IPS-20b (cell line): ENCODE measurements around the gene RPP25L.

ENCODE experiments used
- H3K27ac ChIP-seq: one replicate; pipeline ENCODE4 v1.5.1; 2013; ENCODE audit warnings: low read length
- H3K27me3 ChIP-seq: 2 replicates; pipeline ENCODE4 v1.6.1; 2013; ENCODE audit warnings: mild to moderate bottlenecking, low read length, inconsistent platforms; ENCODE audit not compliant: insufficient read depth
- H3K36me3 ChIP-seq: 2 replicates; pipeline ENCODE4 v1.6.1; 2013; ENCODE audit warnings: low read depth, mild to moderate bottlenecking, inconsistent platforms, low read length, moderate library complexity; ENCODE audit not compliant: insufficient read depth
- H3K4me1 ChIP-seq: 2 replicates; pipeline ENCODE4 v1.6.1; 2013; ENCODE audit warnings: mild to moderate bottlenecking, control low read depth, inconsistent platforms, low read length, moderate library complexity; ENCODE audit not compliant: insufficient read depth
- H3K4me3 ChIP-seq: 2 replicates; pipeline ENCODE4 v1.5.1; 2013; ENCODE audit warnings: mild to moderate bottlenecking, low read length, inconsistent platforms
- H3K9ac ChIP-seq: 2 replicates; pipeline ENCODE4 v1.6.1; 2013; ENCODE audit warnings: low read depth, mild to moderate bottlenecking, inconsistent platforms, low read length, moderate library complexity
- H3K9me3 ChIP-seq: 2 replicates; pipeline ENCODE4 v1.6.1; 2013; ENCODE audit warnings: mild to moderate bottlenecking, low read depth, low read length, inconsistent platforms; ENCODE audit not compliant: insufficient read depth

Gene RPP25L

DNA sequence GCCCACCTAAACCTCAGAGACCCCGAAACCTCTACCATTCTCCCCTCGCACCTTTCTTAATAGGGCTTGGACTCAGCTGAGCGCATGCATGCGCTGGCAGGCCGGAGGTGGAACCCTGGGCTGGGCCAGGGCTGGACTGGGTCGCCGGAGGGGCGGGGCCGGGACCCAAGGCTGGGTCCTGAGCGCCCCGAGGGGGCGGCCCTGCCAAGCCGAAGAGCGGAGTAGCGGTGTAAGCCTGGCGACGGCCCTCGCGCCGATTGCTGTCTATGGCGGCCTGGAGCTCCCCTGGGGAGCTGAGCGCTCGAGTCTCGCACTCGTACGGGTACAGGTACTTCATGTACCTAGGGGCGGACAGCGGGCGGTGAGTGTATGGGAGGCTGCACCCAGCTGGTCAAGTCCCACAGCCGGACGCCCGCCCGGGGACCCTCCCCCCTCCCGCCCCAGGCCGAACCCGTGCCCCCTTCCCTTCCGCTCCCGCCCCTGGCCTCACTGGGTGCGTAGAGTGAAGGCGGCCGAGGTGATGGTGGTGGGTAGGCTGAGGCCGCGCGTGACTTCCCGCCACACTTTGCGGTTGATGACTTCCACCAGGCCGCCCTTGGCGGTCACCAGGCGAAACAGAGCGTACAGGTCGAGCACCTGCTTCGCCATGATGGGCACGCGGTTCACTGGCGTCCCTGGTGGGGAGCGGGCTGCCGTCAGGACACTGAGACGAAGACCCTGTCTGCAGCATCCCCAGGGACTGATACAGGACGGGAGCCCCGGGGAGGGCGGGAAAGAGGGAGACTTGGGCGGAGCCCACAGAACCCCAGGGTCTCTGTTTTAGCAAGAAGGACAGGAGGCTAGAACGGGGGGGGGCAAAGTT, 11.7 kb upstream of the RPP25L start:
- peaks cover 8% of the 10 kb centered on the region; the same call in 1 of the 2 replicates for H3K4me1 ChIP-seq
- H3K27ac ChIP-seq: no peak overlapping the region
- H3K9me3 ChIP-seq: no peaks in the 10 kb centered on the region
- no peaks in the 10 kb centered on the region for H3K36me3 ChIP-seq
- H3K4me3 ChIP-seq: no peak overlapping the region
- H3K27me3 ChIP-seq: peaks cover 70% of the 10 kb centered on the region
- no peak overlapping the region for H3K9ac ChIP-seq

DNA sequence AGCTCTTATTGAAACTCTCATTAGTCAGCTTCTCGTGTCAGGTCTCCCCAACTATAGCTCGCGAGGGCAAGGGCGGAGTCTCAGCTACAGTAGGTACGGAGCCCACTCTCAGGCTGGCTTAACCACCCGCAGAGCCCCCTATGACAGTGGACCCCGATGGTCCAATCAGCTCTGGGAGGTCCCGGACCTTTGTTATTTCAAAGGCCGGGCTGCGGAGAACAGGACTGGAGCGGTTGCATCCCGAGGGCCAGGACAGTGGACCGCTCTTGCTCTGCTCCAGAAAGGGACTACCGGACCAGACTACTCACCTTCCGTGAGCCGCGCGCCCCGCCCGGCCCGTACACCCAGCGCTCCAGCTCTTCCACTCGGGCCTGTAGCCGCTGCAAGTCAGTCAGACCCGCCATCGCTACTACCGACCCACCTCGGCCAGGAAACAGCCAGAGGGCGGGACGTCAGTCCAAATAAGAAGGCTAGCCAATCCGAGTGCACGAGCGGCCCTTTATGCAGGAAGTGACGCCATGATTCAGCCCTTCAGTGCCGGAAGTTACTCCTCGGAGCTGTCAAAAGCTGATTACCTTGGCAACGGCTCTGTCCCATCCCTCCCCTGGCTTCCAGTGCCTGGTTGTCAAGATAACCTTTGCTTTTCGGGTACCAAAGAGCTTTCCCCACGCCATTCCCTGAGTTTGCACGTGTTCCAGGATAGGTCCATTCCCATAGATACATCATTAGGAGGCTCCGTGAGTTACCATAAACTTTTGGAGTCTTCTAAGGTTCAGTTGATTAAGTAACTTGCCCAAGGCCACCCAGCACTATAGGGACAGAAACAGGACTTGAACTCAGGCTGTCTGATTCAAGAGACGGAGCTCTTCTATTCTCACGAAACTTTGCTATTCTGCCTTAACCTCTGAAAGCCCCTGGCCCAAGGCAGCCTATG, 8.4 kb upstream of the RPP25L start, which contains the start of gene DCTN3:
DCTN3 (minus strand) TSS at position 435 of the 934 bp plus-strand sequence; CDS start at position 404, 31 bp downstream.
- peak within 1 kb of the TSS; percentile 39; the same call in 1 of the 2 replicates for H3K9ac ChIP-seq
- peaks cover 5% of the 10 kb centered on the region; the same call in 1 of the 2 replicates for H3K4me1 ChIP-seq
- H3K4me3 ChIP-seq: peak within 1 kb of the TSS; percentile 75
- H3K9me3 ChIP-seq: no peaks in the 10 kb centered on the region
- 0 out of 2 replicates have a peak, but pooled peaks cover 3% of the 10 kb centered on the region for H3K36me3 ChIP-seq
- no peak within 1 kb of the TSS for H3K27ac ChIP-seq
- peaks cover 37% of the 10 kb centered on the region for H3K27me3 ChIP-seq

DNA sequence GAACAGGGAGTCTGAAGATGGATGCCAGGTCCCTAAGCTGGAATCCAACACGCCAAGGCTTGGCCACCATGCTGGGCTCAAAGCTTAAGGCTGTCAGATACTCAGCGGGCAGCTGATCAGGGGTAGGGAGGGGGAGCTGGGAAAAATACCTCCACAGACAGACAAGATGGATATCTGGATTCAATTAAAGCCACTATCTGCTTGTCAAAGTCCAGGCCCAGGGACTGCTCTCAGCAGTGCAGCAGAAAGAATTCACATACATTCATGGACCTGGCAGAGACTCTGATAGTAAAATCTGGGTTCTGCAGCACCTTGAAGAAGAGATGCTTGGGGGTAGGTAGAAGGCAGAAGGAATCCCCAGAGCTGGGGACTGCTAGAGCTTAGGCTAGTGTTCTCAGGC, 3.2 kb upstream of the RPP25L start:
- Histone ChIP-seq H3K36me3 (0 out of 2 replicates have a peak, but pooled peaks cover 3% of the 10 kb centered on the region), H3K9me3 (no peaks in the 10 kb centered on the region), H3K27ac (no peak overlapping the region), H3K4me3 (no peak overlapping the region), H3K9ac (no peak overlapping the region), H3K27me3 (peaks cover 4% of the 10 kb centered on the region; the same call in 1 of the 2 replicates), H3K4me1 (peaks cover 9% of the 10 kb centered on the region; the same call in 1 of the 2 replicates)

DNA sequence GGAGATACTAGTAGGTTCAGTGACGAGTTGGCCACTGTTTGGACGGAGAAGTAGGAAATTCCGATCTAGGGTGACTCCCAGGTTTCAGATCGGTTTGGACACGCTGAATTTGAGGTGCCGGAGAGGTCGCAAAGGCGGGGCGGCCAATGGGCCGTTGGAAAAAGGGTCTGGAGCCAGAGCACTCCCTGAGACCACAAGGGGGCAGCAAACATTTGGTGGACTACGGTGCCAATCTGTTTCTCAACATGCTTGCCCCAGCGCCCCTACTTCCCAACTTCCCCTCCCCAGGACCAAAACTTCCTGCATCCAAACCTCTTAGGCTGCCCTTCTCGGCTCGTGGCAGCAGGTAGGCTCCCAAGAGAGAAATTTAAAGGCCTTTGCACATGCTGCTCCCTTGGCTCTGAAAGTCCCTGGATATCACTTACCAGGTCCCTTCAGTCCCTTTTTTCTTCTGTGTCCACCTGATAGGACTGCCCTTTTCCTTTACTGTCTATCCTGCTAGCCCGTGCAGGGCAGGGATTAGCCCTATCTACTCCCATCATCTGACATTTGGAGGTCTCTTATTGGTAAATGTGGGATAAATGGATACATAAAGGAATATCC, 992 bp upstream of the RPP25L start:
- H3K4me1 ChIP-seq: peaks cover 6% of the 10 kb centered on the region; the same call in 1 of the 2 replicates
- H3K36me3 ChIP-seq: 0 out of 2 replicates have a peak, but pooled peaks cover 3% of the 10 kb centered on the region
- peak overlapping the region; percentile 99; the same call in 1 of the 2 replicates for H3K9ac ChIP-seq
- H3K27ac ChIP-seq: no peak overlapping the region
- H3K4me3 ChIP-seq: peak overlapping the region; percentile 97
- peaks cover 4% of the 10 kb centered on the region; the same call in 1 of the 2 replicates for H3K27me3 ChIP-seq
- H3K9me3 ChIP-seq: no peaks in the 10 kb centered on the region

DNA sequence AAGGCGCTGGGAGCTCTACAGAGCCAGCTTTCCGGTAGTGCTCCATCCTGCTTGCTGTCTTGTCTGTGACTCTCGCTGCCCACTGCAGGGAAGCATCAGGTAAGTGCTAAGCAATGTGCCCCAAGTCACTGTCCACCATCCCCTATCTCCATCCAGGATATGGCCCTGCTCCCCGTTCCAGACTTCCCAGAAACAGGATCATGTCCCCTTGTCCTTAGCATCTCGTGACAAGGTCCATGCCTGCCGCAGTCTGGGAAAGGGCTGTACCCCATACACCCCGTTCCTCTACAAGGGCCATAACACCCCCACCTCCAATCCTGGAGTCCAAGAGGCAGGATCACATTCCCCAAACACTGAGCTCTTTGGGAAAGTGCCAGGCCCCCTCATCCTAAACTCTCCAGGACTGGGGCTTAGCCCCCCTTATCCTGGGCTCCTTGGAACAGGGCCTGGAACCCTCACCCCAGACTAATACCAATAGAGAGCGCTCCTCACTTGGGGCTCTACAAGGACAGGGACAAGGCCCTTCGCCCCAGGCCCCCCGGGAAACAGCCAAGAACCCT, 566 bp downstream of the RPP25L start:
- H3K27me3 ChIP-seq: peaks cover 4% of the 10 kb centered on the region
- H3K9ac ChIP-seq: peak overlapping the region; percentile 99
- H3K36me3 ChIP-seq: no peaks in the 10 kb centered on the region
- H3K4me3 ChIP-seq: peak overlapping the region; percentile 97
- H3K4me1 ChIP-seq: peaks cover 6% of the 10 kb centered on the region; the same call in 1 of the 2 replicates
- peak overlapping the region; percentile 67 for H3K27ac ChIP-seq
- H3K9me3 ChIP-seq: no peaks in the 10 kb centered on the region

DNA sequence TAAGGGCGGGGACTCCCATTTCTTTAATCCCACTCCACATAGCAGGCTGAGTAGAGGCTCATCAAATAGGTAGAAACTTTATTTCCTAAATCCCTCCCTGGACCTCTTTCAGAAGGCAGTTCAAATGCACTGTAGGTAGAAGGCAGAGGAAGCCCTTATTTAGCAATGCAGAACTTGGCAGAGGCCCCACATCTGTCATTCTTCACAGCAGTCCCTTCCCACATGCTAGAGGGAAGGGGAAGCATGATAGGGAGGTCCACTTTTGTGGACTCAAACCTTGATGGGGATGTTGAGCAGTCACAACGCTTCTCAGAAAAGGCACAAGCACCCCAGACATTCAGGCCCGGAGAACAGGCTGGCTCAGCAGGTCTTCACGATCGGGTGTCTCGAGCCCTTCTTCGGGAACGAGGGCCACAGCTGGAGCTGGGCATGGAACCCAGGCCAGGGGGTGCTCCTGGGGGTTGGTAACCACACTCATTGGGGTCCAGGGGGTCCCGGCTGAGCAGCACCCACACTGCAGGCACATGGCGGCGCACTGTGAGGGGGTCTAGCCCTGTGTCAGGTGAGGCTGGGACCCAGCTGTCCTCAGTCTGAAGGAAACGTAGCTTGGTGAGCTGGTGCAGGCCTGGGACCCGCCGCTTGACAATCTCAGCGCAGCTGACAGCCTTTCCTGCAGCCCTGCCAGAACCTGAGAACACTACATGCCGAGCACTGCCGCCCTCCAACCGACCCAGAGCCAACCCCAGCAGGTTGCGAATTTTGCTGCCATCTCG, 1.3 kb downstream of the RPP25L start:
- Histone ChIP-seq H3K9me3 (no peaks in the 10 kb centered on the region), H3K4me3 (peak overlapping the region; percentile 97), H3K9ac (peak overlapping the region; percentile 99; the same call in 1 of the 2 replicates), H3K36me3 (no peaks in the 10 kb centered on the region), H3K27ac (no peak overlapping the region), H3K4me1 (peaks cover 6% of the 10 kb centered on the region; the same call in 1 of the 2 replicates), H3K27me3 (peaks cover 10% of the 10 kb centered on the region)

DNA sequence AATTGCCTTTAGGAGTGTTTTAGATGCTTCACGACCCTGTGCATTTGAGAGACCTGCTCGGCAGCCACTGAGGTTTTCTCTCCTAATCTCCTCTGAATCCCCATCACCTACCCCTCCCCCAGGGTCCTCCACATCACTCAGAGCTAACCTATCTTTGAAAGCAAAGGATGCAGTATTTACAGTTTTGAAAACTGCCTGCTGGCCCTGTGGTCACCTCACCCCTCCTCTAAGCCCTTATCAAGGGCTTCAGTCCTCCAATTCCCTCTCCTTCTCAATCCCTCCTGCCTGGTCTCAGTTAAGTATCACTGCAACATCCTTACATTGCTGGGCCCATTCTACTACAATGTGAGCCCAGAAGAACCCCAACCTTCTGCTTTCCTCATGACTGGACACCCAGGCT, 4.6 kb downstream of the RPP25L start:
- H3K36me3 ChIP-seq: no peaks in the 10 kb centered on the region
- peaks cover 6% of the 10 kb centered on the region; the same call in 1 of the 2 replicates for H3K4me1 ChIP-seq
- H3K9ac ChIP-seq: no peak overlapping the region
- H3K27ac ChIP-seq: no peak overlapping the region
- H3K27me3 ChIP-seq: peaks cover 17% of the 10 kb centered on the region
- H3K9me3 ChIP-seq: no peaks in the 10 kb centered on the region
- H3K4me3 ChIP-seq: no peak overlapping the region

DNA sequence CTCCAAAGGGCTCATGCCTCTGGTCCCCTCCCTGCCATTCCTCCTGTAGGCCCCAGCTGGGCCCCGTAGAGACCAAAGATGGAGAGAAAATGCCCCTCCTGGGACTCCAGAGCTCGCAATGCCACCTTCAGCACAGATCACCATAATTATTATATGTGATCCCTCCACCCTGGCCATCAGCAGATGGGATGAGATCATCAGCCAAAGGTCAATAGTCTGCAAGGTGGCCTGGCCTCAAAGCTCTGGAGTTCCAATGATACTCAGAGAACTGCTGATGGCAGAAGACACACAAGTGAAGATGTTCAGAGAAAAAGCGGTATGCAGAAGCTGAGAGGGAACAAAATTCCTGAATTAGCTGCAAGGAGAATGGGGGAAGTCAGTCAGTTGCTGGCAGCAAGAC, 5.0 kb downstream of the RPP25L start:
- Histone ChIP-seq H3K27ac (no peak overlapping the region), H3K9ac (no peak overlapping the region), H3K4me3 (no peak overlapping the region), H3K9me3 (no peaks in the 10 kb centered on the region), H3K27me3 (peaks cover 17% of the 10 kb centered on the region), H3K36me3 (no peaks in the 10 kb centered on the region), H3K4me1 (peaks cover 6% of the 10 kb centered on the region; the same call in 1 of the 2 replicates)

DNA sequence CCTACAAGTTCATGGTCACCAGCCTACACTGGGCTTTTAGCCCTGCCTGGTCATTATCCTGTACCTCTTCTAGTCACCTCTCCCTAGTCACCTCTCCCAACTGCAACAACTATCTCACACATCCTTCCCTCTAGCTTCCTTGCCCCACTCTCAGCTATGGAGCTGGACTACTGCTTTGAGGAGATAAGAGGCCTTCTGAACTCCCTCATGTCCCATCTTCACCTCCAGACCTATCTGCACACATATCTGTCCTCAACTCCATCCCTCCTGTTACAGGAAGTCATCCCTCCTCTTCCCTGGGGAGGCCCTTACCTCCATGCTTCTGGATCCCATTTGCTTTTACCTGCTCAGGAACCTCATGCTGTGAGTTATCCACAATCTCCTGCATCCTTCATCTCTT, 5.7 kb downstream of the RPP25L start:
- no peaks in the 10 kb centered on the region for H3K36me3 ChIP-seq
- no peak overlapping the region for H3K9ac ChIP-seq
- peaks cover 3% of the 10 kb centered on the region; the same call in 1 of the 2 replicates for H3K4me1 ChIP-seq
- H3K4me3 ChIP-seq: no peak overlapping the region
- peaks cover 17% of the 10 kb centered on the region for H3K27me3 ChIP-seq
- no peaks in the 10 kb centered on the region for H3K9me3 ChIP-seq
- H3K27ac ChIP-seq: no peak overlapping the region

DNA sequence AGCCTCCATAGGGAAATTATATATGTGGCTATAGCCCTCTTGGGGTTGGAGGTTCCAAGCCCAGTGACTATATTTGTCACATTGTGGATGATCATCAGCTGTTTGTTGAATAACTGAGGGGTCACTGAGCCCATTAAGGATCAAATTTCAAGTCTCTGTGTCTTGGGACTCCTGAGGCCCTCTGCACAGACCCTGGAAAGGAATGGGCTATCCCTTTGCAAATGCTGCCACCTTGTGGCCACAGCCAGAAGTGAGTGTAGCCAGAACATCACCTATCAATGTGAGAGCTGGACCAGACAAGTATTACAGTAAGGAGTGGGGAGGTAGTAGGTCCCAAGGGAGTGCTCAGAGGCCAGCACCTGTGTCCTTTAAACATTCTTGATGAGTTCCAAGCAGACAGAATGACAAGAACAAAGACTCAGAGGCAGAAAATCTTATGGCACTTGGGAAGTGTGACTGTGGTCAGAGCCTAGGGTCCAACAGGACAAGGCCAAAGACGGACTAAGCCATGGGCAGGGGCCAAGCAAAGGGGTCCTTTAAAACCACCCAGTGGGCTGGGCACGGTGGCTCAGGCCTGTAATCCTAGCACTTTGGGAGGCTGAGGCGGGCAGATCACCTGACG, 8.2 kb downstream of the RPP25L start:
- H3K9ac ChIP-seq: no peak overlapping the region
- H3K36me3 ChIP-seq: no peaks in the 10 kb centered on the region
- H3K27ac ChIP-seq: no peak overlapping the region
- peaks cover 17% of the 10 kb centered on the region for H3K27me3 ChIP-seq
- no peaks in the 10 kb centered on the region for H3K4me1 ChIP-seq
- no peak overlapping the region for H3K4me3 ChIP-seq
- H3K9me3 ChIP-seq: no peaks in the 10 kb centered on the region
